ENCODE measurements around the gene HPCA. TPM values are rescaled to one million over a fixed set of nuclear protein-coding genes. Genes with fewer than 3 reads are reported as not detected.

HPCA gene
- polyA plus RNA-seq, 2 donors = 0.15 TPM; not detected in 1

DNA sequence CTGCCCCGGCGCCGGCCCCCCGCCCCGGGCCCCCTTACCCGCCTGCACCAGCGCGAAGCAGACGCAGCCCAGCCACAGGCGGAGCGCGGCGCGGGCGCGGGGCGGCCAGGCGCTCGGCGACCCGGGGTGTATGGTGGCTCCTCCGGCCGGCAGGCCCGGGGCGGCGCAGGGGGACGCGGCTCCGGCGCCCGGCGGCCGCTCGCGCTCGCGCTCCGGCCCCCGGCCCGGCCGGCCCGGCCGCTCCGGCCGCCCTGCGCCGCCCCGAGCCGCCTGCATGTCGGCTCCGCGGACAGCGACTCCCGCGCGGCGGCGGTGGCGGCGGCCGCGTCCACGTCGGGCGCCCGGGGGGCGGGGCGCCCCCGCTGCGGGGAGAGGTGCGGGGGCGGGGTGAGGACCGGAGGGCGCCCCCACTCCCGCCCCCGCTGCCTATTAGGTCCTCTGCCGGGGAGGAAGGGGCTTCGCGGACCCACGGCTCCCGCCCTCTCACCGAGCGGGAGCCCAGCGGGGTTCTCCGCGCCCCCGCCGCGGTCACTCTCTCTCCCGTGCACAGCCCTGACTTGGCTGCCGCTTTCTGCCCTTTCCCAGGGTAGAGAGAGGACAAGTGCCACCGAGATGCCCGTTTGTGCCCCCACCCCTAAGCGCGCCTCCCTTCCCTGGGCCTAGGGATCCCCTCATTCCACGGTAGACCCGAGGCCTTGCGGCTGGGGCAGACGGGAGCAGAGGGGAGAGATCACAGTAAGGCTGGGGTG lies 15.5 kb upstream of the HPCA start, which contains the start of gene FNDC5:
FNDC5 (minus strand) TSS at position 298 of the 749 bp plus-strand sequence.
- no peak within 1 kb of the TSS for H3K27ac ChIP-seq (ENCODE audit: low read depth in 2 of 2, low read length in 1 of 2)
- H3K27me3 ChIP-seq (ENCODE audit: control insufficient read depth in 1 of 2, insufficient read depth in 2 of 2, low read length in 2 of 2) = peaks cover 0 to 7% of the 10 kb centered on the region in 2 donors

DNA sequence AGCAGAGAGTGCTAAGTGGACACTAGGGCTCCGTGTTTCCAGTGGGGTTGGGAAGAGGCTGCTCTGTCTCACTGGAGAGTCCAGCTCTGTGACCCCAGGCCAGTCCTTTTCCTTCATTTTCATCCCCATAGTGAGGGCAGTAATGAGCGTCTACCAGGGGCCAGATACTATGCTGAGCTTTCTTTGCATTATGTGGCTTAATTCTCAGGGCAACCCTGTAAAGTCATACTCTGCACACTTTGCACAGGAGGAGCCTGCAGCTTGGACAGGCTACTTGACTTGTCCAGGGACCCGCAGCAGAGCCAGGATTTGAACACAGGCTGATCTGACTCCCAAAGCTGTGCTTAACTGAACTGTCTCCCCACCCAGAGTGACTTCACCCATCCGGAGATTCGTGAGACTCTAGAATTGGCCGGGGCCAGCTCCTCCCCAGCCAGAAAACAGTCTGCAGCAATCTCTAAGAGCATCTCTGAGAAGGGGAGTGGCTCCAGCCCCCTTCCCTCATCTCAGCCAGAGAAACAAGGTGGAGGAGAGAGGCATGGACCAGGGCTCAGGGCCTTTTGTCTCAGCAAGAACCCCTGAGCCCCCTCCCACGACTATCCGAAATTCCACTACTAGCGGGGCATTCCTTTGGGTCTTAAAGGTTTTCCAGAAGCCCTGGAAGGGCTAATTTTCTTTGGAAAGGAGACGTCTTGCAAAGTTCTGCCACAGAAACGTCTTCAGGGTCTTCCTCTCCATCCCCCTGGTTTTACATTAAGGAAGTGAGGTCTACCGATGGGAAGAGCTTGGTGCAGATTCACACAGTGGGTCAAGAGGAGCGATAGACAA lies 14.7 kb upstream of the HPCA start:
- Histone ChIP-seq H3K4me3 (ENCODE audit: low read depth in 1 of 2, low read length in 2 of 2) (peak overlapping the region in 1 of 2 donors; percentile 59), H3K4me1 (ENCODE audit: control insufficient read depth in 2 of 2, insufficient read depth in 2 of 2, low read length in 1 of 2) (peaks cover 2 to 4% of the 10 kb centered on the region in 2 donors), H3K27me3 (ENCODE audit: control insufficient read depth in 1 of 2, insufficient read depth in 2 of 2, low read length in 2 of 2) (peaks cover 0 to 7% of the 10 kb centered on the region in 2 donors), H3K9me3 (ENCODE audit: control insufficient read depth in 2 of 2, insufficient read depth in 1 of 2, low read depth in 1 of 2, low read length in 1 of 2) (no peaks in the 10 kb centered on the region), H3K36me3 (ENCODE audit: control insufficient read depth in 2 of 2, insufficient read depth in 2 of 2, low read length in 1 of 2) (no peaks in the 10 kb centered on the region), H3K27ac (ENCODE audit: low read depth in 2 of 2, low read length in 1 of 2) (no peak overlapping the region)
- 50 to 52% methylated on average over 13 of the region's 13 CpGs for WGBS, 2 donors

More for the DNA sequence above, 15.5 kb upstream of the HPCA start, which contains the start of gene FNDC5:
- Histone ChIP-seq H3K9me3 (ENCODE audit: control insufficient read depth in 2 of 2, insufficient read depth in 1 of 2, low read depth in 1 of 2, low read length in 1 of 2) (no peaks in the 10 kb centered on the region), H3K36me3 (ENCODE audit: control insufficient read depth in 2 of 2, insufficient read depth in 2 of 2, low read length in 1 of 2) (no peaks in the 10 kb centered on the region), H3K4me3 (ENCODE audit: low read depth in 1 of 2, low read length in 2 of 2) (peak within 1 kb of the TSS in 1 of 2 donors; percentile 59), H3K4me1 (ENCODE audit: control insufficient read depth in 2 of 2, insufficient read depth in 2 of 2, low read length in 1 of 2) (peaks cover 2 to 4% of the 10 kb centered on the region in 2 donors)
- 2% methylated on average over 35 to 99 of the region's 99 CpGs for WGBS, 2 donors

DNA sequence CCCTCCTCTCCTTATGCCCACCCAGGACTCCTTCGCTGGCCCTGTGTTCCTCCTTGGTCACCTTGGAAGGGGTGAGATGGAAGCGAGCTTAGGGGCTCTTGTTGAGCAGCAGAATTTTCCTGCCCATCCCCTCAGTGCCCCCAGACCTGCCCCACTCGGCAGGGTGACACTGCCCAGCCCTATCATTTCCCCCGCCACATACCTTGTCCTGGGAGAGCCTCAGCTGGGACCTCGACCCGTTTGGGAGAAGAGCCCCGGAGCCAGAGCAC lies 14.2 kb upstream of the HPCA start:
- Histone ChIP-seq H3K27me3 (ENCODE audit: control insufficient read depth in 1 of 2, insufficient read depth in 2 of 2, low read length in 2 of 2) (peaks cover 0 to 7% of the 10 kb centered on the region in 2 donors), H3K4me3 (ENCODE audit: low read depth in 1 of 2, low read length in 2 of 2) (no peak overlapping the region), H3K36me3 (ENCODE audit: control insufficient read depth in 2 of 2, insufficient read depth in 2 of 2, low read length in 1 of 2) (no peaks in the 10 kb centered on the region), H3K27ac (ENCODE audit: low read depth in 2 of 2, low read length in 1 of 2) (no peak overlapping the region), H3K4me1 (ENCODE audit: control insufficient read depth in 2 of 2, insufficient read depth in 2 of 2, low read length in 1 of 2) (peaks cover 2 to 4% of the 10 kb centered on the region in 2 donors), H3K9me3 (ENCODE audit: control insufficient read depth in 2 of 2, insufficient read depth in 1 of 2, low read depth in 1 of 2, low read length in 1 of 2) (no peaks in the 10 kb centered on the region)
- WGBS, 2 donors = 55 to 56% methylated on average over 7 of the region's 7 CpGs

DNA sequence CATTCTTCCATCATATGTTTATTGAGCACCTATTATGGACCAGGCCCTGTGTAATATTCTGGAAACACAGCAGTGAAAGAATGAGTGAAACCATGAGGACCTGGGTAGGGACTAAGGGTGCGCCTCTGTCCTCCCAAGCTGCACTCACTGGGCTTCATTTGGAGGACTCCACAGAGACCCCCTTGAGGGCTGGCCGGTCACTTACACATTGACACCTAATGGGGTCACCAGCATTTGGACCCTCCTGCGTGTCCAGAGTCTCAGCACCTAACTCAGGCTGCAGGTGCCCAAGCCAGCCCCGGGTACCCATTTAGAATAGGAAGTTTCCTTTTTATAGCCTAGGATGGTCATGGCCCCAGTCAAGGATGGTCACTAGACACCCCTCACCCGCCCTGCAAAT lies 12.8 kb upstream of the HPCA start:
- Histone ChIP-seq H3K4me1 (ENCODE audit: control insufficient read depth in 2 of 2, insufficient read depth in 2 of 2, low read length in 1 of 2) (peaks cover 2 to 4% of the 10 kb centered on the region in 2 donors), H3K36me3 (ENCODE audit: control insufficient read depth in 2 of 2, insufficient read depth in 2 of 2, low read length in 1 of 2) (no peaks in the 10 kb centered on the region), H3K27ac (ENCODE audit: low read depth in 2 of 2, low read length in 1 of 2) (no peak overlapping the region), H3K27me3 (ENCODE audit: control insufficient read depth in 1 of 2, insufficient read depth in 2 of 2, low read length in 2 of 2) (peaks cover 0 to 7% of the 10 kb centered on the region in 2 donors), H3K4me3 (ENCODE audit: low read depth in 1 of 2, low read length in 2 of 2) (no peak overlapping the region), H3K9me3 (ENCODE audit: control insufficient read depth in 2 of 2, insufficient read depth in 1 of 2, low read depth in 1 of 2, low read length in 1 of 2) (no peaks in the 10 kb centered on the region)
- 79 to 82% methylated on average over 5 of the region's 5 CpGs for WGBS, 2 donors

DNA sequence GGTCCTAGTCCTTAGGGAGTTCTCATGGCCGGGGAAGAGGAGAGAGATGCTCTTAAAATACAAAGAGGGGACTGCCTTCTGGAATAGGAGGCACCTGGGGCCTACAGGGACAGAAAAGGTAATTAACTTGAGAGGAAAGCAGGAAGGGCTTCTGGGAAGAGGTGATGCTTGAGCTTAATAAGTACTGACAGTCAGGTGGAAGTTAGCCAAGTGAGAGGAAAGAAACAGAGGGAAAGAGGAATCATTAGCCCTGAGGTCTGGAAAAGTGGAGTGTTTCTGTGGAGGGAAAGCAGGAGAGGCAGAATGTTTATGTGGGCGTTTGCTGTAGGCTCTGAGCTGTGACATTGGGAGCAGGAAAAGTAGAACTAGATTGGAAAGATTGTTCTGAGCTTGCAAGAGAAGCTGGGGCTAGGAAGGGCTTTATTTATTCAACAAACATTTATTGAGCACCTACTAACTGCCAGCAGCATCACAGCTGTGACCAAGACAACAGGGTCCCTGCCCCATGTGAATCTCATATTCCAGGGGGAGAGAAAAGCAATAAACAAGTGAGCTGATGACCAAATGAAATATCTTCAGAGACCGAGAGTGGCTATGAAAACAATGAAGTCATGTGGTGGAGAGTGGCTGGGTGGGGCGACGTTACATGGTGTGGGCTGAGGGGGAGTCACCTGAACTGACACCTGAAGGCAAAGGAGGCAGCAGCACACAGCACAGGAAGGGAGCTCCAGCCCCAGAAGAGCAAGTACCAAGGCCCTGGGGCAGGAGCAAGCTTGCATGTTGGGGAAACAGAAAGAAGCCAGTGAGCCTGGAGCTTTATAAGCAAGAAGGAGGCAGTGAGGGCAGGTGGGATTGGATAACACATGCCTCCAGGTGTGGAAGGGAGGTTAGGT lies 11.2 kb upstream of the HPCA start:
- Histone ChIP-seq H3K27ac (ENCODE audit: low read depth in 2 of 2, low read length in 1 of 2) (no peak overlapping the region), H3K27me3 (ENCODE audit: control insufficient read depth in 1 of 2, insufficient read depth in 2 of 2, low read length in 2 of 2) (peaks cover 0 to 7% of the 10 kb centered on the region in 2 donors), H3K36me3 (ENCODE audit: control insufficient read depth in 2 of 2, insufficient read depth in 2 of 2, low read length in 1 of 2) (no peaks in the 10 kb centered on the region), H3K4me1 (ENCODE audit: control insufficient read depth in 2 of 2, insufficient read depth in 2 of 2, low read length in 1 of 2) (peaks cover 2 to 4% of the 10 kb centered on the region in 2 donors), H3K4me3 (ENCODE audit: low read depth in 1 of 2, low read length in 2 of 2) (no peak overlapping the region), H3K9me3 (ENCODE audit: control insufficient read depth in 2 of 2, insufficient read depth in 1 of 2, low read depth in 1 of 2, low read length in 1 of 2) (no peaks in the 10 kb centered on the region)
- 70 to 72% methylated on average over 5 of the region's 5 CpGs for WGBS, 2 donors

DNA sequence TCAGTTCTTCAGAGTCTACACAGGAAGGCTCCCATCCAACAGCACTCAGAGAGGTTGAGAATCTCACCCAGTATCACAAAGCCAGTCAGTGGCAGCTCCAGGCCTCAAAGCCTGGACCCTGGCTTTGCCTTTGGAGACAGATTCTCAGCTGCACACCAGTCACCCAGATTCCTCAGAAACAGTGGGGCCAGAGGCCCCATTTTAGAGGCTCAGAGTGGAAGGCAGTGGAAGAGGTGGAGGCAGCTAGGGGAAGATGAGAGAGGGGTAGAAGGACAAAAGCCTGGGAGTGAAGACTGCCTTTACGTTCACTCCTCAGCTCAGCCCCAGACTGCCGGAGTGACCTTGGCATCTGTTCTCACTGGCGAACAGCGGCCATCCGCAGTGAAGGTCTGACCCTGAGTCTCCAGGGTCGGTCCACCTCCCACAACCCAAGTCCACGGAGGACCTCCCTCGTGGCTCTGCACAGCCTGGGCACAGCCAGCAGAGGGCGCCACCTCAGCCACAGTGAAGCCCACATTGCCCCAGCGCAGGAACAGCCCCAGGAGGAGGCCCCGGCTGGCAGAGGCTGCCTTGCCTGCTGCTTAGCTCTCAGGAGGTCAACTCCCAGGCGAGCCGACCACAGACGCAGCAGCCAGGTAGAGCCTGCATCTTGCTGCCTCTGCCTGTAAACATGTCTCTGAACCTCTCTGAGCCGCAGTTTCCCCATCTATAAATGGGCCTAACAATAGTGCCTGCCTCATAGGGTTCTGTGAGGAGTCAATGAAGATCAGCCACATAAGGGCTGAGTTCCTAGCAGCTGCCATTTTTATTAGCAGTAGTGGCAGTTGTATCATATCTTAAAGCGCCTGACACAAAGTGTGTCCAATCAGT lies 9.7 kb upstream of the HPCA start:
- Histone ChIP-seq H3K27me3 (ENCODE audit: control insufficient read depth in 1 of 2, insufficient read depth in 2 of 2, low read length in 2 of 2) (peaks cover 0 to 2% of the 10 kb centered on the region in 2 donors), H3K36me3 (ENCODE audit: control insufficient read depth in 2 of 2, insufficient read depth in 2 of 2, low read length in 1 of 2) (no peaks in the 10 kb centered on the region), H3K9me3 (ENCODE audit: control insufficient read depth in 2 of 2, insufficient read depth in 1 of 2, low read depth in 1 of 2, low read length in 1 of 2) (no peaks in the 10 kb centered on the region), H3K27ac (ENCODE audit: low read depth in 2 of 2, low read length in 1 of 2) (no peak overlapping the region), H3K4me3 (ENCODE audit: low read depth in 1 of 2, low read length in 2 of 2) (no peak overlapping the region), H3K4me1 (ENCODE audit: control insufficient read depth in 2 of 2, insufficient read depth in 2 of 2, low read length in 1 of 2) (peaks cover under 1 to 2% of the 10 kb centered on the region in 2 donors)
- WGBS, 2 donors = 35 to 39% methylated on average over 16 of the region's 16 CpGs

DNA sequence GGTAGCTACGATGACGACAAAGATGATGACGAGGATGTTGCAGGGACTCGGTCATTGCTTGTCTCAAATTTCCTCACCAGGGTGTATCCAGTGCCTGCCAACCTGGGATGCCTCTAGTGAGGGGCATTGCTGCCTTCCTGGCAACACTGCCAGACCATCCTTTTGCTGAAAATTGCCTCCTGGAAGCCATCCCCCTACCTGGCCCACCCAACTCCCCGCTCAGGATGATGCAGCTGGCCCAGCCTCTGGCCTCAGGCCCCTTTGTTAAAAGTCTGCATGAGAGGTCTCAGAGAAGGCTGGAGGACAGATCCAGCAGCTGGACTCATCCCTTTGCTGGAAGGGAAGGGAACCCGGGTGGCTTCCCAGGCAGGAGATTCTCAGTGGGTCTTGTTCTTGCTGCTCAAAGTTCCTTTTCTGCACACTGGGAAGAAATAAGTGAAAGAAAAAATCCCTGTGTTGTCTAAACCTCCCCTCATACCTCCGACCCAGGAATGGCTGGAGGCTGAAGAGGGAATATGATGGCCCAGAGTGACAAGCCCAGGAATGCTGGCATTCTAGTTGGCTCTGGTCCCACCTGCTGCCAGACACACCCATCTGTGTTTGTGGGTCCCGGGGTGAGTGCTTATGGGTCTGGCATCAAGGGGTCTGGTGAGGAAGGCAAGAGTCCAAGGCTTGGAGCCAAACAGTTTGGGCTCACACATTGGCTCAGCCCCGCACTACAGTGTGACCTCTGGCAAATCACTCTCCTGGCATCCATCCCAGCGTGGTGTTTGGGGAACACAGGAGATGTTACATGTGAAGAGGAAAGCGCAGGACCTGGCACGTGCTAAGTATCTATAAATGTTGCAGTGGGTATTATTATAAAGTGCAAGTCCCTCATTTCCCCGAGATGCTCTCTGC lies 8.8 kb upstream of the HPCA start:
- H3K4me3 ChIP-seq (ENCODE audit: low read depth in 1 of 2, low read length in 2 of 2) = no peak overlapping the region
- H3K36me3 ChIP-seq (ENCODE audit: control insufficient read depth in 2 of 2, insufficient read depth in 2 of 2, low read length in 1 of 2) = no peaks in the 10 kb centered on the region
- peaks cover 0 to 2% of the 10 kb centered on the region in 2 donors for H3K27me3 ChIP-seq (ENCODE audit: control insufficient read depth in 1 of 2, insufficient read depth in 2 of 2, low read length in 2 of 2)
- H3K4me1 ChIP-seq (ENCODE audit: control insufficient read depth in 2 of 2, insufficient read depth in 2 of 2, low read length in 1 of 2) = peaks cover 1 to 3% of the 10 kb centered on the region in 2 donors
- no peak overlapping the region for H3K27ac ChIP-seq (ENCODE audit: low read depth in 2 of 2, low read length in 1 of 2)
- H3K9me3 ChIP-seq (ENCODE audit: control insufficient read depth in 2 of 2, insufficient read depth in 1 of 2, low read depth in 1 of 2, low read length in 1 of 2) = no peaks in the 10 kb centered on the region
- 55 to 58% methylated on average over 13 of the region's 13 CpGs for WGBS, 2 donors

DNA sequence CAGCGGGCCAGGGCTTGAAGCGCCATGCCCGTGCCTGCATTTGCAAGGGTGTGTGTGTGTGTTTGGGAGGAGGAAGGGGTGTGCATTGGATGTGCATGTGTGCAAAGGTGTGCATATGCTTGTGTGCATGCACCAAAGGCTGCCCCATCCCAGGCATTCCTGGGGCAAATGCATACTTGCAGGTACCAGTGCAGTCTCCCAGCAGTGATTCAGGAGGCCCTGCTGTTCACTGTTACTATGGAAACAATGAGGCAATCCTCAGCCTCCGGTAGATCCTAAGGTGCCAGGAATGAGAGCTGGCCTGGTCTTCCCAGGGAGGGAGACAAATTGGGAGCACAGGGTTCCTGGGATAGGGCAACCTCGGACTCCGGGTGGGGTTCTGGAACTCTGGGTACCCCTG lies 8.1 kb upstream of the HPCA start:
- no peak overlapping the region for H3K27ac ChIP-seq (ENCODE audit: low read depth in 2 of 2, low read length in 1 of 2)
- peaks cover 0 to 3% of the 10 kb centered on the region in 2 donors for H3K4me1 ChIP-seq (ENCODE audit: control insufficient read depth in 2 of 2, insufficient read depth in 2 of 2, low read length in 1 of 2)
- no peak overlapping the region for H3K4me3 ChIP-seq (ENCODE audit: low read depth in 1 of 2, low read length in 2 of 2)
- H3K36me3 ChIP-seq (ENCODE audit: control insufficient read depth in 2 of 2, insufficient read depth in 2 of 2, low read length in 1 of 2) = no peaks in the 10 kb centered on the region
- H3K9me3 ChIP-seq (ENCODE audit: control insufficient read depth in 2 of 2, insufficient read depth in 1 of 2, low read depth in 1 of 2, low read length in 1 of 2) = no peaks in the 10 kb centered on the region
- 50 to 76% methylated on average over 5 to 6 of the region's 6 CpGs for WGBS, 2 donors
- peaks cover 0 to 2% of the 10 kb centered on the region in 2 donors for H3K27me3 ChIP-seq (ENCODE audit: control insufficient read depth in 1 of 2, insufficient read depth in 2 of 2, low read length in 2 of 2)
